Uterus (tissue), 4 donors: Measurements from ENCODE around the gene STRBP. TPM values are rescaled to one million over a fixed set of nuclear protein-coding genes. Genes with fewer than 3 reads are reported as not detected.

Source experiments
- DNase-seq, 2 donors: peaks; one replicate each; pipeline ENCODE4 v3.0.0-alpha.2; 2019 to 2020
- H3K27ac ChIP-seq, 2 donors: fragments of 200-600 bp; sonication (generic); 1 replicate in 1 of 2; 2 replicates in 1 of 2; pipeline ENCODE4 v1.5.1; 2016 to 2018
- H3K27me3 ChIP-seq, 2 donors: fragments of 200-600 bp; sonication (generic); one replicate each; pipeline ENCODE4 v1.5.1; 2018 to 2019; ENCODE audit warnings: control low read depth in 1 of 2
- H3K36me3 ChIP-seq, 2 donors: fragments of 200-600 bp; sonication (generic); one replicate each; pipeline ENCODE4 v1.5.1; 2019; ENCODE audit warnings: control low read depth in 1 of 2
- H3K4me1 ChIP-seq, 2 donors: fragments of 200-600 bp; sonication (generic); one replicate each; pipeline ENCODE4 v1.5.1; 2018 to 2019; ENCODE audit warnings: control low read depth in 1 of 2
- H3K4me3 ChIP-seq, 2 donors: fragments of 200-600 bp; sonication (generic); 1 replicate in 1 of 2; 2 replicates in 1 of 2; pipeline ENCODE4 v1.5.1; 2018 to 2019; ENCODE audit warnings: mild to moderate bottlenecking in 1 of 2
- H3K9me3 ChIP-seq, 2 donors: fragments of 200-600 bp; sonication (generic); one replicate each; pipeline ENCODE4 v1.5.1; 2019; ENCODE audit warnings: control low read depth in 1 of 2
- CTCF ChIP-seq, 4 experiments: fragments of 200-600 bp in 2 of 4; fragments of 450-650 bp in 2 of 4; sonication (generic) in 2 of 4; IDR thresholded peaks; one replicate each; pipeline ENCODE4 v1.5.1; 2016 to 2019; ENCODE audit warnings: antibody characterized with exemption in 4 of 4, mild to moderate bottlenecking in 2 of 4, moderate library complexity in 1 of 4
- POLR2A ChIP-seq, 2 donors: fragments of 450-650 bp; IDR thresholded peaks; one replicate each; pipeline ENCODE4 v1.6.1; 2016; ENCODE audit warnings: antibody characterized with exemption in 2 of 2, mild to moderate bottlenecking in 1 of 2, moderate library complexity in 1 of 2
- intact Hi-C: fragments of 100-400 bp; cut with DNase I; formaldehyde crosslinking; loops from one replicate; pipeline ENCODE4 v1.15.1; 2023; ENCODE audit warnings: low total_unique reads
- total RNA-seq, 4 donors: library from RNA; depleted of rRNA in 3 of 4; stranded (reverse); fragments of >200 nt in 3 of 4; gene quantifications; one replicate each; pipeline versions ENCODE4 v1.1.0 to v1.2.4, GENCODE V29; 2014 to 2023
- donor health status: DM: yes; HTN: yes; CAD: no.

STRBP gene
- total RNA-seq, 4 donors from 2014 or later = 3.3 to 28.2 (median 16.3) TPM

- DNase-seq = no peak
Observed at GRCh38 chr9:123238365-123238764, 30.0 kb downstream of the STRBP start.

GRCh38 chr9:123237220-123237619 is 31.2 kb downstream of the STRBP start:
- no peaks in the 10 kb centered on the region for H3K36me3 ChIP-seq
- no peak for TF ChIP-seq CTCF (IDR thresholded peaks at IDR 0.05)
- TF ChIP-seq POLR2A (IDR thresholded peaks at IDR 0.05) = no peak
- DNase-seq = no peak
- H3K9me3 ChIP-seq = no peaks in the 10 kb centered on the region
- H3K27me3 ChIP-seq = no peaks in the 10 kb centered on the region
- intact Hi-C loops = no loop called here
- H3K4me1 ChIP-seq = no peaks in the 10 kb centered on the region
- no peak overlapping the region for H3K27ac ChIP-seq
- H3K4me3 ChIP-seq = no peak overlapping the region

More at GRCh38 chr9:123238365-123238764, 30.0 kb downstream of the STRBP start:
- intact Hi-C loops = no loop called here
- no peaks in the 10 kb centered on the region for H3K27me3 ChIP-seq
- H3K4me1 ChIP-seq = no peaks in the 10 kb centered on the region
- no peak overlapping the region for H3K4me3 ChIP-seq
- no peaks in the 10 kb centered on the region for H3K9me3 ChIP-seq
- H3K36me3 ChIP-seq = no peaks in the 10 kb centered on the region
- H3K27ac ChIP-seq = no peak overlapping the region
- TF ChIP-seq CTCF (IDR thresholded peaks at IDR 0.05) (no peak), POLR2A (IDR thresholded peaks at IDR 0.05) (no peak)

- Histone ChIP-seq H3K27ac (no peak overlapping the region), H3K27me3 (no peaks in the 10 kb centered on the region), H3K4me1 (no peaks in the 10 kb centered on the region), H3K36me3 (no peaks in the 10 kb centered on the region), H3K9me3 (no peaks in the 10 kb centered on the region), H3K4me3 (no peak overlapping the region)
- no peak for DNase-seq
- TF ChIP-seq CTCF (IDR thresholded peaks at IDR 0.05) (no peak), POLR2A (IDR thresholded peaks at IDR 0.05) (no peak)
- intact Hi-C loops = no loop called here
Observed at GRCh38 chr9:123235448-123235847, 32.9 kb downstream of the STRBP start.

GRCh38 chr9:123234853-123235252 is 33.5 kb downstream of the STRBP start:
- Histone ChIP-seq H3K4me1 (no peaks in the 10 kb centered on the region), H3K27me3 (no peaks in the 10 kb centered on the region), H3K9me3 (no peaks in the 10 kb centered on the region), H3K36me3 (no peaks in the 10 kb centered on the region), H3K4me3 (no peak overlapping the region), H3K27ac (no peak overlapping the region)
- TF ChIP-seq POLR2A (IDR thresholded peaks at IDR 0.05) (no peak), CTCF (IDR thresholded peaks at IDR 0.05) (no peak)
- DNase-seq = no peak
- intact Hi-C loops = no loop called here

- Histone ChIP-seq H3K27me3 (no peaks in the 10 kb centered on the region), H3K9me3 (no peaks in the 10 kb centered on the region), H3K36me3 (no peaks in the 10 kb centered on the region), H3K4me1 (no peaks in the 10 kb centered on the region), H3K4me3 (no peak overlapping the region), H3K27ac (no peak overlapping the region)
- TF ChIP-seq CTCF (IDR thresholded peaks at IDR 0.05) = no peak
- no peak for TF ChIP-seq POLR2A (IDR thresholded peaks at IDR 0.05)
- intact Hi-C loops = no loop called here
- no peak for DNase-seq
Observed at GRCh38 chr9:123232332-123232731, 36.1 kb downstream of the STRBP start.
